Measurements from ENCODE around the gene EMX1. TPM values are rescaled to one million over a fixed set of nuclear protein-coding genes. Genes with fewer than 3 reads are reported as not detected.

EMX1 gene
- total and polyA plus RNA-seq, 4 donors, result 0.28 to 0.43 (median 0.39) TPM; not detected in 1

DNA sequence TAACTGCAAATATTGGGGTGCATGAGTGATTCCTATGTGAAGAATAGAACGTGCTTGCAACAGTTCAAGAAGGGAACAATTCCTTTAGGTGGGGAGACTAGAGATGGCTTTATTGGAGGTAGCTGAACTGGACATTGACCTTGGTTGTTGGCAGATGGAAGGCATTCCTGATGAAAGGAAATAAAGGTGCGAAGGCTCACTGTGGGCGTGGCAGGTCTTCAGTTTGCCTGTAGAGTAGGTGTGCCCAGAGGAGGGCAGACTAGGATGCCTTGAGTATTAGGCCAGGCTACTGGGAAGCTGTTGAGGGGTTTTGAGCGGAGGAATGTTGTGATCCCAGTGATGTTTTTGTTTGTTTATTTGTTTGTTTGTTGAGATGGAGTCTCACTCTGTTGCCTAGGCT is 27.3 kb upstream of the EMX1 start:
- H3K4me3 ChIP-seq (ENCODE audit: low read depth, low read length), result no peak overlapping the region
- peaks cover 11% of the 10 kb centered on the region for H3K27me3 ChIP-seq (ENCODE audit: control insufficient read depth, insufficient read depth, low read length)
- no peaks in the 10 kb centered on the region for H3K36me3 ChIP-seq (ENCODE audit: control insufficient read depth, insufficient read depth, low read length)
- no peak overlapping the region for H3K27ac ChIP-seq (ENCODE audit: low read depth, low read length)
- H3K9me3 ChIP-seq (ENCODE audit: control insufficient read depth, insufficient read depth, low read length), result no peaks in the 10 kb centered on the region
- H3K4me1 ChIP-seq (ENCODE audit: control insufficient read depth, insufficient read depth, low read length), result peaks cover 21% of the 10 kb centered on the region
- DNase-seq (ENCODE audit: low read depth in 4 of 6, low spot score in 6 of 6), result no peak
- 95% methylated on average over 4 of the region's 4 CpGs for WGBS (ENCODE audit: insufficient coverage)

- DNase-seq (ENCODE audit: low read depth in 4 of 6, low spot score in 6 of 6), result no peak
- 81% methylated on average over 8 of the region's 8 CpGs for WGBS (ENCODE audit: insufficient coverage)
- peaks cover 26% of the 10 kb centered on the region for H3K4me1 ChIP-seq (ENCODE audit: control insufficient read depth, insufficient read depth, low read length)
Observed at GRCh38 chr2:72891091-72891818, 26.1 kb upstream of the EMX1 start.

DNA sequence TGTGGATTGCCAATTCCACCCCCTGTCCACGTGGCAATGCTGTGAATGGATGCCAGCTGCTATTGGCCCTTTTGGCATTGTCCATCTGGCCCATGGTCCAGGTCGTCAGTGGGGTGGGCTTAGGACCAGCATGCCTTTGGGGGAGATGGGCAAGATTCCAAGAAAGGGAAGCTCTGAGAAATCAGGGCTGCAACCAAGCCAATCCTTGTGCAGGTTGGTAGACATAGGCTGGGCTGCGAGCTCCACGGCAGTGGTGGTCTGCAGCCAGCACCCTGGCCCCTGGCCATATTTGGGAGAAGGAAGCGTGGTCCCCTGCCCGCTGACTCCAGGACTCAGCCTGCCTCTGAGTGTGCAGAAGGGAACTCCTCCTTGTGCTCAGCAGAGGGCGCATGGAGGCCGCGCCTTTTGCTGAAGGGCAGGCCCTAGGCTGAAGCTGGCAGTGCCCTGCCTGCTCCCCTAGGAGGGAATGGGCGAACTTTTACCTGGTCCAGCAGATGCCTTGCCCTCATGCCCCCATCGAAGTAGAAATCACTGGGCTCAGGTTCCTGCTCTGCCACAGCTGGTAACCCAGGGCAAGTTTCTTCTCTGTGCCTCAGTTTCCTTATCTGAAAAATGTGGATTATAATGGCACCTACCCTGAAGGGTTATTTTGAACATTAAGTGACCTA is 24.7 kb upstream of the EMX1 start:
- WGBS (ENCODE audit: insufficient coverage), result 5% methylated on average over 10 of the region's 11 CpGs
- H3K4me3 ChIP-seq (ENCODE audit: low read depth, low read length), result no peak overlapping the region
- H3K27ac ChIP-seq (ENCODE audit: low read depth, low read length), result no peak overlapping the region
- peaks cover 20% of the 10 kb centered on the region for H3K4me1 ChIP-seq (ENCODE audit: control insufficient read depth, insufficient read depth, low read length)
- peak in 3 of 6 donors; percentile 44 to 89 (median 85) for DNase-seq (ENCODE audit: low read depth in 4 of 6, low spot score in 6 of 6)
- peaks cover 26% of the 10 kb centered on the region for H3K27me3 ChIP-seq (ENCODE audit: control insufficient read depth, insufficient read depth, low read length)
- no peaks in the 10 kb centered on the region for H3K36me3 ChIP-seq (ENCODE audit: control insufficient read depth, insufficient read depth, low read length)
- no peaks in the 10 kb centered on the region for H3K9me3 ChIP-seq (ENCODE audit: control insufficient read depth, insufficient read depth, low read length)

More at GRCh38 chr2:72891091-72891818, 26.1 kb upstream of the EMX1 start:
- peaks cover 22% of the 10 kb centered on the region for H3K27me3 ChIP-seq (ENCODE audit: control insufficient read depth, insufficient read depth, low read length)
- no peak overlapping the region for H3K27ac ChIP-seq (ENCODE audit: low read depth, low read length)
- no peaks in the 10 kb centered on the region for H3K36me3 ChIP-seq (ENCODE audit: control insufficient read depth, insufficient read depth, low read length)
- no peak overlapping the region for H3K4me3 ChIP-seq (ENCODE audit: low read depth, low read length)
- H3K9me3 ChIP-seq (ENCODE audit: control insufficient read depth, insufficient read depth, low read length), result no peaks in the 10 kb centered on the region

DNA sequence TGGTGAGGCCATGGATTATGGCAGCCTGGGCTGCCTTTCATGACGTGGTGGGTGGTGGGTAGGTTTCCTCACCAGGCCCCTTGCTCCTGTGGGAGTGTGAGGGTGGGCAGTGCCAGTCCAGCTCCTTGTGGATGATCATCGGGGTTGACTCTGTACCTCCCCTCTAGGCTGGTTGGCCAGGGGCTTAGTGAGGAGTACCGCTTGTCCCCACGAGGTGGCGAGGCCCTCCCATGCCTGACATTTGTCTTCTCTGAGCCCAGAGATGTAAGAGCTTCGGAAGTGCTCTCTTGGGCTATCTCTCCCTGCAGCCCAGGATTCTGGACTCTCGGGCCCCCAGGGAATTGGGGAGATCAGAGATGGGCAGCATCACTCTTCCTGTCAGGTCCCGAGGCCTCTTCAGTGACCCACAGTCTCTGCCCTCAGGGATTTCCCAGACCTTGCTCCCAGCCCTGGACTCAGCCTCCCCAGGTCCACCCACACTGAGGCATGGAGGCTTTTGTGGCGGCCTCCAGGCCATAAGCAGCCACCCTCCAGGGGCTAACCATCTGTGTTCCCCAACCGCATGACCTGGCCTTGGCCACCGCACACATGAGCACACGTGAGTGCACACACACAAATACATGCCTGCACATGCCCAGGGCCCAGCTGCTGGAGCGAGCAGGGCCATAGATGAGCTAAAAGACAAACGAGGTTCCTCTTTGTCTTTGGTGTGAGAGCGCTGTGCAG is 23.6 kb upstream of the EMX1 start:
- WGBS (ENCODE audit: insufficient coverage), result 44% methylated on average over 15 of the region's 15 CpGs
- H3K36me3 ChIP-seq (ENCODE audit: control insufficient read depth, insufficient read depth, low read length), result no peaks in the 10 kb centered on the region
- no peak overlapping the region for H3K4me3 ChIP-seq (ENCODE audit: low read depth, low read length)
- peaks cover 31% of the 10 kb centered on the region for H3K27me3 ChIP-seq (ENCODE audit: control insufficient read depth, insufficient read depth, low read length)
- DNase-seq (ENCODE audit: low read depth in 4 of 6, low spot score in 6 of 6), result peak in 2 of 6 donors; percentile 81 to 82
- no peaks in the 10 kb centered on the region for H3K9me3 ChIP-seq (ENCODE audit: control insufficient read depth, insufficient read depth, low read length)
- peaks cover 10% of the 10 kb centered on the region for H3K4me1 ChIP-seq (ENCODE audit: control insufficient read depth, insufficient read depth, low read length)
- no peak overlapping the region for H3K27ac ChIP-seq (ENCODE audit: low read depth, low read length)

DNA sequence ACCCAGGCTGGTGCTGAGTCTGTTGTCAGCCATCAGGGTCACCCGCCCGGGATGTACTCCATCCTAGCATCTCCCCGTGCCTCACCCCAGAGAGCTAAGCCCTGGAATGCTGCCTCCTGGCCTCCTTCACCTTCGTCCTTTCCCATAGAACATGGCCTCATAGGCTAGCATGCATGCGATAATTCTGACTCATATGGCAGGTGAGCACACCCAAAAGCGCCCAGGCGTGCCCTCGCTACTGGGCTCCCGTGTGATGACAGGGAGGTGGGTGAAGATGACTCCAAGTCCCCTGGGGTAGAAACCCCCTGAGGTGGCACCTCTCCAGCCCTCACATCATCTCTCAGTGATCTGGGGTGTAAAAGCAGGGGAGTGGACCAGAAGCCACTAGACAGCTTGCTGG is 22.8 kb upstream of the EMX1 start:
- Histone ChIP-seq H3K4me1 (ENCODE audit: control insufficient read depth, insufficient read depth, low read length) (peaks cover 10% of the 10 kb centered on the region), H3K27ac (ENCODE audit: low read depth, low read length) (no peak overlapping the region), H3K9me3 (ENCODE audit: control insufficient read depth, insufficient read depth, low read length) (no peaks in the 10 kb centered on the region), H3K27me3 (ENCODE audit: control insufficient read depth, insufficient read depth, low read length) (peaks cover 32% of the 10 kb centered on the region), H3K4me3 (ENCODE audit: low read depth, low read length) (no peak overlapping the region), H3K36me3 (ENCODE audit: control insufficient read depth, insufficient read depth, low read length) (no peaks in the 10 kb centered on the region)
- DNase-seq (ENCODE audit: low read depth in 4 of 6, low spot score in 6 of 6), result no peak
- WGBS (ENCODE audit: insufficient coverage), result 97% methylated on average over 8 of the region's 9 CpGs

DNA sequence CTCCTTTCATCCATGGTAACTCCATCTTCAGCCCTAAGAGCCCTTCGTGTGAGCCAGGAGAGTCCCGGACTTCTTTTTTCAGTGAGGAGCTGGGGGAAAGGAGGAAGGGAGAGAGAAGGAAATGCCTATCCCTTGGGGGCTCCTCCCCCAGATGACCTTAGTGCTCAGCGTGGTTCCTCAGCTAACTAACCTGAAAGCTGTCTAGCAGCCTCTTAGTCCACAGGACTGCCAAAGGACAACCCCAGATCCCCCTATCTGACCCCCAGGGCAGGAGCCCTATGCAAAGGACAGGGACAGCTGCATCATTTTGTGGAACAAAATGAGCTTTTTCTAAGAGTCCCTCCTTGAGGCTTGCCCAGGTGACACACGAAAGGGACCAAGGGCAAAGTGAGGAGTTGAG is 22.2 kb upstream of the EMX1 start:
- WGBS (ENCODE audit: insufficient coverage), result 8% methylated on average over 2 of the region's 4 CpGs
- no peaks in the 10 kb centered on the region for H3K36me3 ChIP-seq (ENCODE audit: control insufficient read depth, insufficient read depth, low read length)
- DNase-seq (ENCODE audit: low read depth in 4 of 6, low spot score in 6 of 6), result no peak
- H3K9me3 ChIP-seq (ENCODE audit: control insufficient read depth, insufficient read depth, low read length), result no peaks in the 10 kb centered on the region
- H3K4me3 ChIP-seq (ENCODE audit: low read depth, low read length), result no peak overlapping the region
- H3K27ac ChIP-seq (ENCODE audit: low read depth, low read length), result no peak overlapping the region
- peaks cover 10% of the 10 kb centered on the region for H3K4me1 ChIP-seq (ENCODE audit: control insufficient read depth, insufficient read depth, low read length)
- H3K27me3 ChIP-seq (ENCODE audit: control insufficient read depth, insufficient read depth, low read length), result peaks cover 32% of the 10 kb centered on the region

GRCh38 chr2:72895759-72896281 is 21.5 kb upstream of the EMX1 start:
- no peaks in the 10 kb centered on the region for H3K36me3 ChIP-seq (ENCODE audit: control insufficient read depth, insufficient read depth, low read length)
- DNase-seq (ENCODE audit: low read depth in 4 of 6, low spot score in 6 of 6), result peak in 2 of 6 donors; percentile 80 to 83
- peaks cover 10% of the 10 kb centered on the region for H3K4me1 ChIP-seq (ENCODE audit: control insufficient read depth, insufficient read depth, low read length)
- no peaks in the 10 kb centered on the region for H3K9me3 ChIP-seq (ENCODE audit: control insufficient read depth, insufficient read depth, low read length)
- H3K27me3 ChIP-seq (ENCODE audit: control insufficient read depth, insufficient read depth, low read length), result peaks cover 32% of the 10 kb centered on the region
- no peak overlapping the region for H3K27ac ChIP-seq (ENCODE audit: low read depth, low read length)
- no peak overlapping the region for H3K4me3 ChIP-seq (ENCODE audit: low read depth, low read length)
- 25% methylated on average over 15 of the region's 16 CpGs for WGBS (ENCODE audit: insufficient coverage)

DNA sequence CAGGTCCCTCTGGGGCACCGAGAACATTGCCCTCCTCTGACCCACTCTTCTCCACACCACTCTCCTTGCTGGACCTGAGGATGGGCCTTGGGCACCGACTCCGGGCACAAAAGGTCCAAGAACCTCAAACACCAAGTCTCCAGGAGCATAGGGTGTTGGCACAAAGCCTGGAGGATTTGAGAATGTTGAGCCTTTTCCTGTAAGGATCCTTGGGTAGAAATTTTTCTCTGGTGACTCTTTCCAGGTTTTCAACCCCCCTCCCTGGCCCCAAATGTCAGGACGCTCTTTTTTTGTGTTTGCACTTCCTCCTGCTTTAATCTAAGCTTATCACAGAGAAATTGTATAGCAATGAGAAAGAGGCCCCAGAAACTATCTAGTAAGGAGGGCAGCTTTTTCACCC is 20.9 kb upstream of the EMX1 start:
- H3K4me1 ChIP-seq (ENCODE audit: control insufficient read depth, insufficient read depth, low read length), result peaks cover 10% of the 10 kb centered on the region
- no peak overlapping the region for H3K4me3 ChIP-seq (ENCODE audit: low read depth, low read length)
- H3K27me3 ChIP-seq (ENCODE audit: control insufficient read depth, insufficient read depth, low read length), result peaks cover 34% of the 10 kb centered on the region
- 100% methylated on average over 1 of the region's 4 CpGs for WGBS (ENCODE audit: insufficient coverage)
- no peaks in the 10 kb centered on the region for H3K36me3 ChIP-seq (ENCODE audit: control insufficient read depth, insufficient read depth, low read length)
- H3K27ac ChIP-seq (ENCODE audit: low read depth, low read length), result no peak overlapping the region
- no peak for DNase-seq (ENCODE audit: low read depth in 4 of 6, low spot score in 6 of 6)
- no peaks in the 10 kb centered on the region for H3K9me3 ChIP-seq (ENCODE audit: control insufficient read depth, insufficient read depth, low read length)

DNA sequence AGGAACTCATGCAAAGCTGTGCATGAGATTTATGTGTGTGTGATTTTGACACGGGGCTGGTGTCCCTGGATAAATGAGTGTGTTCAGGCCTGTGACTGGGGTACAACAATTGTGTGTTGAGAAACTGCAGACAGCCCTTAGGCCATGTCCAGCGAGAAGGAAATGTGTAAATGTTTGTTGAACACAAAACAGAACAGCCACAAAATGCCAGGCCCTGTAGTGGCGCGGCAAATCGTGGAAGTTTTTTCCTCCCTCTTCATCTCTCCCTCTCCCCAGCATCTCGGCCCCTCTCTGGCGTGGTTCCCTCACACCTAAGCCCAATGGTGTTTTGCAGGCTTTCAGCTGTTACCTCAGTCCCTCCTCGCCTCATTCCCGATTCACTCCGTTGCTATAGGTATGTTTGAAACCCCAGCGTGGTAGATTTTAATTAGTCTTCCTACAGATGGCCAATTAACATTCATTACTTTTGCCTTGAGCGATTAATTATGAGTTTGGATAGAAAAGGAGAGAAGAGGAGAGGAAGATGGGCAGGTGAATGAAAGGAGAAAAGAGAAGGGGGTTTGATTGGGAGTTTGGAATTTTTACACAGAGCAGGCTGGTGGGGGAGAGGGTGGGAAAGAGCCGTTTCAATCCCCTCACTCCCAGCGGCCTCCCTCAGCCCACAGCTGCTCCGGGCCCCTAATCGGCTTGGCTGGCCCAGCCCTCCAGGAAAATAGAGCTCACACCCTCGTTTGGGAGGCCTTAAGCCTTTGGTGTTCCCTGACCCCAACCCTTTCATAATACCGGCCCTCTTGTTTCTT is 19.3 kb upstream of the EMX1 start:
- no peaks in the 10 kb centered on the region for H3K36me3 ChIP-seq (ENCODE audit: control insufficient read depth, insufficient read depth, low read length)
- DNase-seq (ENCODE audit: low read depth in 4 of 6, low spot score in 6 of 6), result peak in 2 of 6 donors; percentile 56 to 68
- WGBS (ENCODE audit: insufficient coverage), result 30% methylated on average over 6 of the region's 18 CpGs

More for the DNA sequence above, 19.3 kb upstream of the EMX1 start:
- peaks cover 5% of the 10 kb centered on the region for H3K4me1 ChIP-seq (ENCODE audit: control insufficient read depth, insufficient read depth, low read length)
- H3K4me3 ChIP-seq (ENCODE audit: low read depth, low read length), result no peak overlapping the region
- H3K9me3 ChIP-seq (ENCODE audit: control insufficient read depth, insufficient read depth, low read length), result no peaks in the 10 kb centered on the region
- H3K27me3 ChIP-seq (ENCODE audit: control insufficient read depth, insufficient read depth, low read length), result peaks cover 38% of the 10 kb centered on the region
- no peak overlapping the region for H3K27ac ChIP-seq (ENCODE audit: low read depth, low read length)

Data from spinal cord (tissue), 10 donors.